ENCODE results near the gene APC2. TPM values are rescaled to one million over a fixed set of nuclear protein-coding genes. Genes with fewer than 3 reads are reported as not detected.
A peak's percentile ranks its signal among the peaks of the same experiment; 100 is the strongest.

The APC2 gene
- total RNA-seq, 2 experiments from 2014 or later: 0.07 to 0.29 TPM

- Mint-ChIP-seq H3K4me1 (ENCODE audit: low read depth) (peaks cover 9% of the 10 kb centered on the region), H3K27ac (no peak overlapping the region), H3K9me3 (no peaks in the 10 kb centered on the region), H3K4me3 (no peak overlapping the region), H3K36me3 (ENCODE audit: low read depth) (peaks cover 25% of the 10 kb centered on the region), H3K27me3 (no peaks in the 10 kb centered on the region)
- ATAC-seq: no peak
- TF ChIP-seq CTCF (IDR thresholded peaks at IDR 0.05): no peak
- intact Hi-C loops (cut with micrococcal nuclease): no loop called here
- CTCF ChIA-PET: no interaction called here
- DNase-seq: no peak
- POLR2A ChIA-PET: interaction anchor here (0.9 to 1.4 kb wide), 2 partner anchors 19 to 502 kb away, joined by 3 read pairs; no protein-coding TSS in a partner anchor
Measured at GRCh38 chr19:1434577-1435060, 15.3 kb upstream of the APC2 start.

GRCh38 chr19:1435378-1435989, 14.4 kb upstream of the APC2 start:
- intact Hi-C loops (cut with micrococcal nuclease): no loop called here
- Mint-ChIP-seq H3K27me3 (no peaks in the 10 kb centered on the region), H3K4me1 (ENCODE audit: low read depth) (peaks cover 16% of the 10 kb centered on the region), H3K9me3 (no peaks in the 10 kb centered on the region), H3K36me3 (ENCODE audit: low read depth) (peaks cover 34% of the 10 kb centered on the region), H3K4me3 (no peak overlapping the region), H3K27ac (no peak overlapping the region)
- DNase-seq (no peak), ATAC-seq (no peak)
- POLR2A ChIA-PET: interaction anchor here (0.9 to 1.6 kb wide), 4 partner anchors 11 to 22 kb away, joined by 3 to 7 read pairs (median 4); no protein-coding TSS in a partner anchor
- CTCF ChIA-PET: interaction anchor here (2.7 kb wide), 1 partner anchor 10 kb away, joined by 8 read pairs; no protein-coding TSS in a partner anchor
- no peak for TF ChIP-seq CTCF (IDR thresholded peaks at IDR 0.05)

GRCh38 chr19:1437609-1438008, 12.3 kb upstream of the APC2 start:
- intact Hi-C loops (cut with micrococcal nuclease): no loop called here
- Mint-ChIP-seq H3K27me3 (no peaks in the 10 kb centered on the region), H3K36me3 (ENCODE audit: low read depth) (peaks cover 48% of the 10 kb centered on the region), H3K27ac (peak overlapping the region; percentile 99), H3K4me1 (ENCODE audit: low read depth) (peaks cover 26% of the 10 kb centered on the region), H3K9me3 (no peaks in the 10 kb centered on the region), H3K4me3 (peak overlapping the region; percentile 93)
- no peak for DNase-seq
- no peak for TF ChIP-seq CTCF (IDR thresholded peaks at IDR 0.05)
- ChIA-PET CTCF (interaction anchor here (0.8 to 2.7 kb wide), 5 partner anchors 7 to 24 kb away, joined by 3 to 8 read pairs (median 3); no protein-coding TSS in a partner anchor), POLR2A (interaction anchor here (0.8 to 3.5 kb wide), 8 partner anchors 13 to 34 kb away, joined by 3 to 10 read pairs (median 4); no protein-coding TSS in a partner anchor)
- no peak for ATAC-seq

- peaks cover 29% of the 10 kb centered on the region for H3K4me1 Mint-ChIP-seq (ENCODE audit: low read depth)
- H3K36me3 Mint-ChIP-seq (ENCODE audit: low read depth): peaks cover 48% of the 10 kb centered on the region
- ATAC-seq: peak; percentile 95
- H3K27ac Mint-ChIP-seq: peak within 1 kb of the TSS; percentile 99
- H3K4me3 Mint-ChIP-seq: peak within 1 kb of the TSS; percentile 93
- intact Hi-C loops (cut with micrococcal nuclease): no loop called here
- POLR2A ChIA-PET: interaction anchor here (0.8 to 3.5 kb wide), 8 partner anchors 11 to 30 kb away, joined by 3 to 10 read pairs (median 4); no protein-coding TSS in a partner anchor
- CTCF ChIA-PET: interaction anchor here (0.8 to 2.7 kb wide), 4 partner anchors 7 to 25 kb away, joined by 3 to 8 read pairs (median 3); no protein-coding TSS in a partner anchor
- peak; percentile 96 for DNase-seq
- TF ChIP-seq CTCF (IDR thresholded peaks at IDR 0.05): peak; percentile 95
- H3K9me3 Mint-ChIP-seq: no peaks in the 10 kb centered on the region
- H3K27me3 Mint-ChIP-seq: no peaks in the 10 kb centered on the region
Measured at GRCh38 chr19:1438035-1438932, 11.6 kb upstream of the APC2 start, which contains the start of gene RPS15. TSS of gene RPS15 (plus strand) at chr19:1438396. CDS start at chr19:1438426, 30 bp downstream.

All from activated CD8-positive, alpha-beta T cell treated with anti-CD3 and anti-CD28 coated beads for 36 hours (primary cell).